OCI-LY7 (cell line): ENCODE data around the gene NAPSA. TPM values are rescaled to one million over a fixed set of nuclear protein-coding genes. Genes with fewer than 3 reads are reported as not detected.

ENCODE experiments used
- BruUV-seq: library from RNA; stranded (reverse); fragments of 400-500 nt; replicated peaks from 2 replicates; lab custom pipeline; 2021; lab: Mats Ljungman, UMichigan
- CTCF ChIA-PET: fragments of 300-600 bp; sonication (Branson Sonifier 250); formaldehyde crosslinking; loops from one replicate; lab custom pipeline; 2022; ENCODE audit warnings: antibody characterized with exemption; ENCODE audit not compliant: unreplicated experiment; lab: Charles Lee
- POLR2A ChIA-PET: fragments of 300-600 bp; sonication (Branson Sonifier 250); formaldehyde crosslinking; loops from one replicate; lab custom pipeline; 2022; ENCODE audit warnings: antibody characterized with exemption; lab: Charles Lee
- DNase-seq: peaks from one replicate; pipeline ENCODE4 v3.0.0-alpha.2; 2015; ENCODE audit warnings: low spot score
- H2AFZ ChIP-seq: fragments of 200-600 bp; sonication (generic), shearing (Covaris generic); 2 replicates; pipeline ENCODE4 v1.6.1; 2014; ENCODE audit warnings: mild to moderate bottlenecking, antibody characterized with exemption, low read length, moderate library complexity
- H3K27ac ChIP-seq: fragments of 200-600 bp; sonication (generic); 2 replicates; pipeline ENCODE4 v1.5.1; 2014; ENCODE audit warnings: mixed run types, low read depth, mild to moderate bottlenecking, moderate library complexity, low read length, inconsistent platforms; ENCODE audit not compliant: poor library complexity, severe bottlenecking
- H3K36me3 ChIP-seq: fragments of 200-600 bp; sonication (generic); 2 replicates; pipeline ENCODE4 v1.6.1; 2014; ENCODE audit warnings: mild to moderate bottlenecking, antibody characterized with exemption, low read length, moderate library complexity, mixed read lengths; ENCODE audit not compliant: insufficient read depth
- H3K4me1 ChIP-seq: fragments of 200-600 bp; sonication (generic); 2 replicates; pipeline ENCODE4 v1.5.1; 2014; ENCODE audit warnings: mild to moderate bottlenecking, low read length; ENCODE audit not compliant: insufficient read depth, poor library complexity, severe bottlenecking
- H3K4me2 ChIP-seq: fragments of 200-600 bp; sonication (generic); 2 replicates; pipeline ENCODE4 v1.6.1; 2014; ENCODE audit warnings: mild to moderate bottlenecking, low read length
- H3K4me3 ChIP-seq: fragments of 200-600 bp; sonication (generic); 2 replicates; pipeline ENCODE4 v1.5.1; 2014; ENCODE audit warnings: mild to moderate bottlenecking, low read depth, low read length; ENCODE audit not compliant: poor library complexity, severe bottlenecking
- H3K79me2 ChIP-seq: fragments of 200-600 bp; sonication (generic); 2 replicates; pipeline ENCODE4 v1.6.1; 2016; ENCODE audit warnings: low read depth, mild to moderate bottlenecking, low read length, moderate library complexity, mixed read lengths; ENCODE audit not compliant: insufficient read depth
- H3K9me2 ChIP-seq: fragments of 200-600 bp; sonication (generic); 2 replicates; pipeline ENCODE4 v1.6.1; 2016; ENCODE audit warnings: mild to moderate bottlenecking, low read length, mixed read lengths; ENCODE audit not compliant: insufficient read depth
- H3K9me3 ChIP-seq: fragments of 200-600 bp; sonication (generic); 2 replicates; pipeline ENCODE4 v1.6.1; 2014; ENCODE audit warnings: mild to moderate bottlenecking, mixed run types, low read length, mixed read lengths
- H4K20me1 ChIP-seq: fragments of 200-600 bp; sonication (generic); 2 replicates; pipeline ENCODE4 v1.6.1; 2014; ENCODE audit warnings: mild to moderate bottlenecking, antibody characterized with exemption, low read length, moderate library complexity, mixed read lengths; ENCODE audit not compliant: insufficient read depth
- EZH2phosphoT487 ChIP-seq: fragments of 200-600 bp; sonication (generic); IDR thresholded peaks from 2 replicates; pipeline ENCODE4 v1.6.1; 2018; ENCODE audit warnings: low read depth, borderline replicate concordance, mild to moderate bottlenecking, mixed run types, antibody characterized with exemption, low read length, moderate library complexity, mixed read lengths
- intact Hi-C: fragments of 100-400 bp; cut with micrococcal nuclease; formaldehyde crosslinking; loops from one replicate; pipeline ENCODE4 v1.10.0; 2022; ENCODE audit not compliant: unreplicated experiment
- total RNA-seq, 2 experiments: library from RNA; depleted of rRNA in 1 of 2; stranded (reverse); fragments of >200 nt in 1 of 2; shearing (Covaris generic) in 1 of 2; gene quantifications; 2 replicates each; pipeline ENCODE4 v1.2.3, GENCODE V29; 2014 to 2022
- TF ChIP-seq, protein P1 (sequence below): fragments of 200-600 bp; sonication (generic); conservative IDR thresholded peaks from 2 replicates; pipeline ENCODE4 v1.5.1; 2014; ENCODE audit warnings: mild to moderate bottlenecking, antibody characterized with exemption, low read length, moderate library complexity, mixed read lengths

Gene NAPSA
- total RNA-seq, 2 experiments from 2014 or later, result 5.7 to 30.1 TPM

DNA sequence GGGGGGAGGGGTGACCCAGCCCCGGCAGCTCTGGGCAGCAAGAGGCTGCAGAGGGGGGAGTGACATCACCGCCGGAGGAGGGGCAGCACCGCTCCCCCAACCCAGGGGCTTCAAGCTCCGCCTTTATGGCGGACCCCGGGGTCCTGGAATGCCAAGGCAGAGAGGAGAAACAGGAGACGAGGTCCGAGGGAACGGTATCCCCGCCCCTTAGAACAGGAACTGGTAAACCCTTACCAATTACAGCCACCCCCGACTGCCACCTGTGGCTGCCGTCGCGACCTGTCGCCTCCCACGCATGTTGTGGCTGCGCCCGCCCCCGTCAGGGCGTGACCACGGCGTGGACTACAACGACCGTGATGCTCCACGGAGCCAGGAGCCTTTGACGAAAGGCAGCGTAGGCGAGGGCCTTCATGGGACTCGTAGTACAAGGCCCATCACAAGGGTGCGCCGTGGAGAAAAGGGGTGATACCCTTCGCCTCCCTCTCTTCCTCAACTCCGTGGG lies 32.2 kb downstream of the NAPSA start:
- no peak for TF ChIP-seq EZH2phosphoT487
- TF ChIP-seq, protein P1, sequence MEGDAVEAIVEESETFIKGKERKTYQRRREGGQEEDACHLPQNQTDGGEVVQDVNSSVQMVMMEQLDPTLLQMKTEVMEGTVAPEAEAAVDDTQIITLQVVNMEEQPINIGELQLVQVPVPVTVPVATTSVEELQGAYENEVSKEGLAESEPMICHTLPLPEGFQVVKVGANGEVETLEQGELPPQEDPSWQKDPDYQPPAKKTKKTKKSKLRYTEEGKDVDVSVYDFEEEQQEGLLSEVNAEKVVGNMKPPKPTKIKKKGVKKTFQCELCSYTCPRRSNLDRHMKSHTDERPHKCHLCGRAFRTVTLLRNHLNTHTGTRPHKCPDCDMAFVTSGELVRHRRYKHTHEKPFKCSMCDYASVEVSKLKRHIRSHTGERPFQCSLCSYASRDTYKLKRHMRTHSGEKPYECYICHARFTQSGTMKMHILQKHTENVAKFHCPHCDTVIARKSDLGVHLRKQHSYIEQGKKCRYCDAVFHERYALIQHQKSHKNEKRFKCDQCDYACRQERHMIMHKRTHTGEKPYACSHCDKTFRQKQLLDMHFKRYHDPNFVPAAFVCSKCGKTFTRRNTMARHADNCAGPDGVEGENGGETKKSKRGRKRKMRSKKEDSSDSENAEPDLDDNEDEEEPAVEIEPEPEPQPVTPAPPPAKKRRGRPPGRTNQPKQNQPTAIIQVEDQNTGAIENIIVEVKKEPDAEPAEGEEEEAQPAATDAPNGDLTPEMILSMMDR, result no peak; the same call in 1 of the 2 replicates
- Histone ChIP-seq H3K79me2 (peaks cover 28% of the 10 kb centered on the region), H4K20me1 (no peaks in the 10 kb centered on the region), H2AFZ (no peak overlapping the region), H3K36me3 (peaks cover 62% of the 10 kb centered on the region), H3K27ac (peak overlapping the region; percentile 79), H3K4me2 (peak overlapping the region; percentile 95), H3K4me1 (peaks cover 58% of the 10 kb centered on the region), H3K9me3 (no peaks in the 10 kb centered on the region), H3K4me3 (peak overlapping the region; percentile 68), H3K9me2 (no peaks in the 10 kb centered on the region)
- BruUV-seq, result no TSS peak
- peak; percentile 92 for DNase-seq
- intact Hi-C loops, result no loop called here
- ChIA-PET CTCF (no interaction called here), POLR2A (no interaction called here)

DNA sequence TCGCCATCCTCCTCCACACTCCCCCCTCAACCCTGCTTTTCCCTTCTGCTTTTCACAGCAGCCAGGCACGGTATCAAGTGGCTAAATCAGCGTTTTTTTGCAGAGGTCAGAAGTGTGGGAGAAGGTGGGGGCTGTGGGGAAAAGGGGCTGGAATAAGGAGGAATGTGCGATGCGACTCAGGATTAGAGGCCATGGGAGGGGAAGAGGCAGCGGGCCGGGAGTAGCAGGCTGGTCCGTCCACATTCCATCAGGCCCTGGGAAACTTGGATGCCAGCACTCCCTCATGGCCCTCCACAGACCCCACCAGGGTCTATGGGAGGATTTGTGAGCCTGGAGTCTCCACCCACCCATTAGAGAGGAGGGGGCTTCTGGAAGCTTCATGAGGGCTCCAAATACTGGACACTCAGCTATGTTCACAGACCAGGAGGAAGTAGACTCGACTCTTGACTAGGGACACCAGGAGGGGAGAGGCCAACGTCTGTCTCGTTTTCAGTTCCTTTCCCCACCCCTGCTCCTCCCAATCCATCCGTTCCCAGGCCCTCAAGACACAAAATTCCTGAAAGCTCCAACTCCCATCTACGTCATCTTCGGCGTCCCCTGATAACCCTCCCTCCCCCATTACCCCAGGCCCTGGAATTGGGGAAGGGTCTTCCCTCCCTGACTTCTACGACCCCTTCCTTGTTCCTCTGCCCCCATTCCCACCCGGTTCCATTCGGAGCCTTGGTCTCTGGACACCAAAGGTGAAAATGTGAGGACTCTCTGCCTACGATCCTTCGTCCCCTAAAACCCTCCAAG lies 33.0 kb downstream of the NAPSA start:
- ChIA-PET POLR2A (no interaction called here), CTCF (no interaction called here)
- Histone ChIP-seq H3K79me2 (peaks cover 24% of the 10 kb centered on the region; the same call in 1 of the 2 replicates), H3K4me1 (peaks cover 59% of the 10 kb centered on the region), H2AFZ (no peak overlapping the region), H4K20me1 (no peaks in the 10 kb centered on the region), H3K27ac (peak overlapping the region; percentile 79), H3K9me2 (no peaks in the 10 kb centered on the region), H3K36me3 (peaks cover 53% of the 10 kb centered on the region), H3K9me3 (no peaks in the 10 kb centered on the region), H3K4me3 (peak overlapping the region; percentile 68), H3K4me2 (peak overlapping the region; percentile 95)
- no peak for DNase-seq
- no TSS peak for BruUV-seq
- intact Hi-C loops, result no loop called here
- TF ChIP-seq EZH2phosphoT487, result no peak
- TF ChIP-seq, protein P1, result no peak

DNA sequence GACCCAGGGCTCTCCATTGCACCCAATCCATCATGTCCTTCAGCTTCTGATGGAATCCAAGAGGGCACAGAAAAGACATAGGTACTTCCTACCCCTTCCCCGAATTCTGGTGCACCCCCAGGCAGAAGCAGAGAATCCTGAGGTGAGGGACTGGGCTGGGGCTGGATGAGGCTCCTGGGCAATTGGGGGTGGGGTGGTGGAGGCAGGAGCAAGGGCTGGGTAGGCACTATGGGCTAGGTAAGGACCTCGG lies 33.5 kb downstream of the NAPSA start:
- Histone ChIP-seq H3K27ac (peak overlapping the region; percentile 79), H3K4me1 (peaks cover 60% of the 10 kb centered on the region), H2AFZ (no peak overlapping the region), H3K9me2 (no peaks in the 10 kb centered on the region), H3K36me3 (peaks cover 48% of the 10 kb centered on the region), H3K4me2 (peak overlapping the region; percentile 95), H3K4me3 (peak overlapping the region; percentile 68), H3K79me2 (peaks cover 28% of the 10 kb centered on the region), H4K20me1 (peaks cover 2% of the 10 kb centered on the region; the same call in 1 of the 2 replicates), H3K9me3 (no peaks in the 10 kb centered on the region)
- ChIA-PET CTCF (no interaction called here), POLR2A (no interaction called here)
- no peak for DNase-seq
- TF ChIP-seq EZH2phosphoT487, result no peak
- TF ChIP-seq, protein P1, result no peak
- intact Hi-C loops, result loop anchor here (2.0 kb wide), 1 partner anchor 13 kb away; no protein-coding TSS in a partner anchor
- BruUV-seq, result no TSS peak
